ENCODE measurements around the gene DLG2.

Gene DLG2

DNA sequence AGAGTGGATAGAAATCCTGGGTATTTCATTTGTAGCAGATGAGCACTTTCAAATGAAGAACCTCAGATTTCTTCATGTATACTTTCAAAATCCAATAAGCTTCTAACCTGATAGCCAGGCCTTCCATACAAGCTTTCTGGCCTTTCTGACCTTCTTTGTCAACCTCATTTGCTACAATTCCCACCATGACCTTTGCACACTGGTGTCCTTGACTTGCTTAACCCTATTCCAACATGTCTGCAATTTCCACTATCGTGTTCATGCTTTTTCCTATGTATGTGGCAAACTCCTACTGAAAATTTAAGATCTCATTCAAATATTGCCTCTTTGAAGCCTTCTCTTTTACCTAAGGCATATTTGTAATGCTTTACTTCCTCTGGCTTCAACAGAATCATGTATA, 2098.9 kb downstream of the DLG2 start:
- Histone ChIP-seq H4K20me1 (ENCODE audit: control insufficient read depth, insufficient read depth, low read depth, low read length) (no peaks in the 10 kb centered on the region), H3K9me2 (replicated peaks; ENCODE audit: control insufficient read depth, low read length) (no peaks in the 10 kb centered on the region), H3K9me3 (ENCODE audit: control insufficient read depth, insufficient read depth, low read length) (no peaks in the 10 kb centered on the region), H3K4me3 (ENCODE audit: low read length) (no peak overlapping the region), H3K79me2 (ENCODE audit: control insufficient read depth, low read length) (no peaks in the 10 kb centered on the region), H3K4me2 (ENCODE audit: low read length) (no peak overlapping the region), H3K36me3 (ENCODE audit: control insufficient read depth, low read length) (no peaks in the 10 kb centered on the region), H3K27ac (ENCODE audit: low read depth, low read length) (no peak overlapping the region), H3K27me3 (ENCODE audit: control insufficient read depth, low read length) (no peaks in the 10 kb centered on the region), H3K4me1 (ENCODE audit: control insufficient read depth, low read length) (no peaks in the 10 kb centered on the region), H3F3A (ENCODE audit: control insufficient read depth, insufficient read depth) (no peaks in the 10 kb centered on the region)
- no peak for TF ChIP-seq EZH2phosphoT487 (IDR thresholded peaks at IDR 0.05; ENCODE audit: borderline replicate concordance, low read length)
- TF ChIP-seq, protein P1, sequence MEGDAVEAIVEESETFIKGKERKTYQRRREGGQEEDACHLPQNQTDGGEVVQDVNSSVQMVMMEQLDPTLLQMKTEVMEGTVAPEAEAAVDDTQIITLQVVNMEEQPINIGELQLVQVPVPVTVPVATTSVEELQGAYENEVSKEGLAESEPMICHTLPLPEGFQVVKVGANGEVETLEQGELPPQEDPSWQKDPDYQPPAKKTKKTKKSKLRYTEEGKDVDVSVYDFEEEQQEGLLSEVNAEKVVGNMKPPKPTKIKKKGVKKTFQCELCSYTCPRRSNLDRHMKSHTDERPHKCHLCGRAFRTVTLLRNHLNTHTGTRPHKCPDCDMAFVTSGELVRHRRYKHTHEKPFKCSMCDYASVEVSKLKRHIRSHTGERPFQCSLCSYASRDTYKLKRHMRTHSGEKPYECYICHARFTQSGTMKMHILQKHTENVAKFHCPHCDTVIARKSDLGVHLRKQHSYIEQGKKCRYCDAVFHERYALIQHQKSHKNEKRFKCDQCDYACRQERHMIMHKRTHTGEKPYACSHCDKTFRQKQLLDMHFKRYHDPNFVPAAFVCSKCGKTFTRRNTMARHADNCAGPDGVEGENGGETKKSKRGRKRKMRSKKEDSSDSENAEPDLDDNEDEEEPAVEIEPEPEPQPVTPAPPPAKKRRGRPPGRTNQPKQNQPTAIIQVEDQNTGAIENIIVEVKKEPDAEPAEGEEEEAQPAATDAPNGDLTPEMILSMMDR (IDR thresholded peaks at IDR 0.05; ENCODE audit: low read depth, low read length, poor library complexity, severe bottlenecking), result no peak

DNA sequence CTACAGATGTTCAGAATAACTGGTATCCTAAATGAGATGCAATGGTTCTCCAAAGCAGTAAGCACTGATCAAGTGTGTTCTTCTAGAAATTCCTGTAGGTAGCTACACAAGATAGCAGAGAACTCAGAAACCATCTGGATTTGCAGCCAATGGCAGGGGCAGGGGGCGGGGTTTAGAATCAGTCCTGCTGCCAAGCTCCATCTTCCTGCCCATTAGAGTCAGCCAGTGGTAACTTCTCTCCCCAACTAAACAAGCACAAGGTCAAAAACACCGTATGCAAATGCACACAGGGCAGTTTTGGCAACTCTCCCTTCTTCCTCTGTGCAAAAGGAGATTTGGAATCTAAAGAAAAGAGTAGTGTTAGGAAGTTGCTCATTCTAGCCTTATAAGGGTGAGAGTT, 2103.5 kb downstream of the DLG2 start:
- Histone ChIP-seq H3K27ac (ENCODE audit: low read depth, low read length) (no peak overlapping the region), H3K36me3 (ENCODE audit: control insufficient read depth, low read length) (no peaks in the 10 kb centered on the region), H3K4me2 (ENCODE audit: low read length) (no peak overlapping the region), H3K4me1 (ENCODE audit: control insufficient read depth, low read length) (peaks cover 3% of the 10 kb centered on the region; the same call in 1 of the 2 replicates), H3K79me2 (ENCODE audit: control insufficient read depth, low read length) (no peaks in the 10 kb centered on the region), H3K4me3 (ENCODE audit: low read length) (no peak overlapping the region), H3F3A (ENCODE audit: control insufficient read depth, insufficient read depth) (no peaks in the 10 kb centered on the region), H3K27me3 (ENCODE audit: control insufficient read depth, low read length) (no peaks in the 10 kb centered on the region), H3K9me2 (replicated peaks; ENCODE audit: control insufficient read depth, low read length) (no peaks in the 10 kb centered on the region), H4K20me1 (ENCODE audit: control insufficient read depth, insufficient read depth, low read depth, low read length) (no peaks in the 10 kb centered on the region), H3K9me3 (ENCODE audit: control insufficient read depth, insufficient read depth, low read length) (no peaks in the 10 kb centered on the region)
- TF ChIP-seq, protein P1 (IDR thresholded peaks at IDR 0.05; ENCODE audit: low read depth, low read length, poor library complexity, severe bottlenecking), result no peak
- no peak for TF ChIP-seq EZH2phosphoT487 (IDR thresholded peaks at IDR 0.05; ENCODE audit: borderline replicate concordance, low read length)

- TF ChIP-seq, protein P1 (IDR thresholded peaks at IDR 0.05; ENCODE audit: low read depth, low read length, poor library complexity, severe bottlenecking), result no peak
- TF ChIP-seq EZH2phosphoT487 (IDR thresholded peaks at IDR 0.05; ENCODE audit: borderline replicate concordance, low read length), result no peak
- H3K79me2 ChIP-seq (ENCODE audit: control insufficient read depth, low read length), result no peaks in the 10 kb centered on the region
- H3K27ac ChIP-seq (ENCODE audit: low read depth, low read length), result no peak overlapping the region
- H3K9me2 ChIP-seq (replicated peaks; ENCODE audit: control insufficient read depth, low read length), result no peaks in the 10 kb centered on the region
- H3K27me3 ChIP-seq (ENCODE audit: control insufficient read depth, low read length), result no peaks in the 10 kb centered on the region
- H3K36me3 ChIP-seq (ENCODE audit: control insufficient read depth, low read length), result no peaks in the 10 kb centered on the region
- no peaks in the 10 kb centered on the region for H4K20me1 ChIP-seq (ENCODE audit: control insufficient read depth, insufficient read depth, low read depth, low read length)
- peaks cover 3% of the 10 kb centered on the region; the same call in 1 of the 2 replicates for H3K4me1 ChIP-seq (ENCODE audit: control insufficient read depth, low read length)
- H3F3A ChIP-seq (ENCODE audit: control insufficient read depth, insufficient read depth), result no peaks in the 10 kb centered on the region
- H3K9me3 ChIP-seq (ENCODE audit: control insufficient read depth, insufficient read depth, low read length), result no peaks in the 10 kb centered on the region
- H3K4me2 ChIP-seq (ENCODE audit: low read length), result no peak overlapping the region
- H3K4me3 ChIP-seq (ENCODE audit: low read length), result no peak overlapping the region
These were observed 2104.2 kb downstream of the DLG2 start for GRCh38 chr11:83522911-83523310.

Measured in DOHH2 (cell line).